GM21576 (cell line): ENCODE results near the gene IL17RB.
A peak's percentile ranks its signal among the peaks of the same experiment; 100 is the strongest.

ENCODE experiments used
- ATAC-seq: cut with Tn5 transposase; IDR thresholded peaks from one replicate; pipeline ENCODE4 v1.9.1; 2021; ENCODE audit warnings: mild to moderate bottlenecking, moderate library complexity; ENCODE audit not compliant: unreplicated experiment

Gene IL17RB

DNA sequence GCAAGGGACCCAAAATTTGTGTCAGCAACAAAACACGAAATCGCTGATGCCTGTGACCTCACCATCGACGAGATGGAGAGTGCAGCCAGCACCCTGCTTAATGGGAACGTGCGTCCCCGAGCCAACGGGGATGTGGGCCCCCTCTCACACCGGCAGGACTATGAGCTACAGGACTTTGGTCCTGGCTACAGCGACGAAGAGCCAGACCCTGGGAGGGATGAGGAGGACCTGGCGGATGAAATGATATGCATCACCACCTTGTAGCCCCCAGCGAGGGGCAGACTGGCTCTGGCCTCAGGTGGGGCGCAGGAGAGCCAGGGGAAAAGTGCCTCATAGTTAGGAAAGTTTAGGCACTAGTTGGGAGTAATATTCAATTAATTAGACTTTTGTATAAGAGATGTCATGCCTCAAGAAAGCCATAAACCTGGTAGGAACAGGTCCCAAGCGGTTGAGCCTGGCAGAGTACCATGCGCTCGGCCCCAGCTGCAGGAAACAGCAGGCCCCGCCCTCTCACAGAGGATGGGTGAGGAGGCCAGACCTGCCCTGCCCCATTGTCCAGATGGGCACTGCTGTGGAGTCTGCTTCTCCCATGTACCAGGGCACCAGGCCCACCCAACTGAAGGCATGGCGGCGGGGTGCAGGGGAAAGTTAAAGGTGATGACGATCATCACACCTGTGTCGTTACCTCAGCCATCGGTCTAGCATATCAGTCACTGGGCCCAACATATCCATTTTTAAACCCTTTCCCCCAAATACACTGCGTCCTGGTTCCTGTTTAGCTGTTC lies 35.0 kb upstream of the IL17RB start:
- ATAC-seq, result no peak

DNA sequence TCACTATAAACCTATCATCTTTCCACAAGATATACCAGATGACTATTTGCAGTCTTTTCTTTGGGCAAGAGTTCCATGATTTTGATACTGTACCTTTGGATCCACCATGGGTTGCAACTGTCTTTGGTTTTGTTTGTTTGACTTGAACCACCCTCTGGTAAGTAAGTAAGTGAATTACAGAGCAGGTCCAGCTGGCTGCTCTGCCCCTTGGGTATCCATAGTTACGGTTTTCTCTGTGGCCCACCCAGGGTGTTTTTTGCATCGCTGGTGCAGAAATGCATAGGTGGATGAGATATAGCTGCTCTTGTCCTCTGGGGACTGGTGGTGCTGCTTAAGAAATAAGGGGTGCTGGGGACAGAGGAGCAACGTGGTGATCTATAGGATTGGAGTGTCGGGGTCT lies 33.9 kb upstream of the IL17RB start:
- no peak for ATAC-seq

DNA sequence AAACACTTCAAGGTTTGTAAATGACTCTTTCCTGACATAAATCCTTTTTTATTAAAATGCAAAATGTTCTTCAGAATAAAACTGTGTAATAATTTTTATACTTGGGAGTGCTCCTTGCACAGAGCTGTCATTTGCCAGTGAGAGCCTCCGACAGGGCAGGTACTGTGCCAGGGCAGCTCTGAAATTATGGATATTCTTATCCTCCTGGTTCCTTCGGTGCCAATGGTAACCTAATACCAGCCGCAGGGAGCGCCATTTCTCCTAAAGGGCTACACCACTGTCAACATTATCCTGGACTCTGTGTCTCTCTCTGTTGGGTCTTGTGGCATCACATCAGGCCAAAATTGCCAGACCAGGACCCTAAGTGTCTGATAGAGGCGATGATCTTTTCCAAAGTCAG lies 33.1 kb upstream of the IL17RB start:
- ATAC-seq, result no peak

DNA sequence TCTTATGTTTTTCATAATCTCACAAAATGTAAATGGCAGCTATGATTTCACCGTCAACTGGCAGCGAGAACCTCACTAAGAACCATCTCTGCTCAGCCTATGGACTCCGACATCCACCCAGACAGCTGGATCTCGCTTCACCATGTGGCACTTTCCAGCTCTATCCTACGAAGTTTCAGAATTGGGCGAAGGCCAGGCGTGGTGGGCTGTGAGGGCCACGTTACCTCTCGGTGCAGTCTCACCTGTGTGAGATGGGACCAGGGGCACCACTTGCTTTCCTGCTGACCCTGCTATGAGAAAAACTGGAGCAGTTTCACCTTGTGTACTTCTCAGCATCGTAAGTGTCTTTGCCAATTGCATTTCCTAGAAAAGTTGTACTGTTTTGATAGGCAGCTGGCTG lies 32.5 kb upstream of the IL17RB start:
- ATAC-seq, result no peak

DNA sequence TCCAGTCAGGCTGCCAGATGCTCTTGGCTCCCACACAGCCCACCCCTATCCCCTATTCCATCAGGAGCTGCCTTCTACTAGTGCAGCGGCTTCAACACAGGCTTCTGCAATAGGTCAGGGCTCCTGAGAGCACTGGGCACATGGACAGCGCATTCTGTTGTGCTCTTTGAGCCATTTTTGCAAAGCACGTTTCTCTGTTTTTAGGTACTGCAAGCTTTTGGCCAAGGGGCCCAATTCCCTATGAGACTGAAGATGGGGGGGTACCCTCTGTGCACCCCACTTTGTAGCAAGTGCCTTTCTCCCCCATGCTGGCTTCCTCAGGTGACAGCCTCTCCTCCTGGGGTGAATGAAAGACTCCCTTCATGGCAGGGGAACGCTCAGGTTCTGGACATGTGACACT lies 31.3 kb upstream of the IL17RB start:
- no peak for ATAC-seq

DNA sequence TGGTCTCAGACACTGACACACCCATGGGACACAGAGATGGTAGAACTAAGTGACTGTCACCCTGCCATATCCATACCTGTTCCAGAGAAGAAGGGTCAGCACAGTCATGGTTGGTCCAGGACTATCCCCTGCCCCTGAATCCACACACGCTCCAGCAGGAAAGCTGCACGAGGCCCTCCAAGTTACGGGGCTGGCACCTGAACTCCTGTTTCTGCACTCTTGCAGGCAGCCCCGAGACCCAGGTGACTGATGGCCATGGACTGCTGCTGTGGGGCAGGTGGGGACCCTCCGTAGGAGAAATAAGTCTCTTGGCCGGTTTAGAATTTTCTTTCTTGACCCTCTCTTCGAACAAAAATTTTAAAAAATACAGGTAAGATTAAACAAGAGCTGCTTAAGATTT lies 30.7 kb upstream of the IL17RB start:
- no peak for ATAC-seq

DNA sequence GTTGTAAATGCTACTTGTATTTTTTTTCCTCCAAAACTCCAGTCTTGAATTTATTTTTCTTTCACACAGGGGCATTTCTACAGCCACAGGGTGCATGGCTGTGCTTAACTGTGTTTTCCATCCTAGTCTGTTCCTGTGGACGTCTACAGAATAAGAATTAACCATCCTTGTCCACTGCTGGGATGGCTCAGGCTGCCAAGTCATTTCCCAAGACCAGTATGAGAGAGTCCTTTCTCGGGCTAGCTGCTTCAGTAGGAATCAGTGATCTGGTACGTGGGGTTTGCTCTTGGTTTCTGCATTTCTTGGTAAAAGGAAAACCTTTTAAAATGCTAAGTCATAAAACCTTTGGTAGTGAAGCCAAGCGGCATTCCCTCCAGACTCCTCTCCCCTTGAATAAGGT lies 29.9 kb upstream of the IL17RB start:
- ATAC-seq, result no peak

DNA sequence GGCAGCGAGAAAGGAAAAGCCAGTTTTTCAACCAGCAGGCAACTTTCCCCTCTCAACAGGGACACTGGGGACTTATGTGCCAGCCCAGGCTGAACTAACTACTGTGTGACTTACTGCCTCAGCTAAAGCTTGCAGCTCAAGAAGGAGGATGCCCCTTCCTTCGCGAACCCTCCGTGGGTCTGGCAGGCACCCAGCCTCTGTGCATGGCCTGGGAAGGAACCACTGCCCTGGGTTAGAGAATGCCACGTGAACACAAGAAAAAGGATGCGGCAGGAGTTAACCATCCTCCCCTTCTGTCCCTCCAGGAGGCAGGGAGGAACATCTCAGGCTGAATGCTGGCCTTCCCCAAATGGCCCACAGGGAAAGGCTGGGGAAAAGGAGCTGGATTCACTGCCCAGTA lies 29.2 kb upstream of the IL17RB start:
- ATAC-seq, result no peak

DNA sequence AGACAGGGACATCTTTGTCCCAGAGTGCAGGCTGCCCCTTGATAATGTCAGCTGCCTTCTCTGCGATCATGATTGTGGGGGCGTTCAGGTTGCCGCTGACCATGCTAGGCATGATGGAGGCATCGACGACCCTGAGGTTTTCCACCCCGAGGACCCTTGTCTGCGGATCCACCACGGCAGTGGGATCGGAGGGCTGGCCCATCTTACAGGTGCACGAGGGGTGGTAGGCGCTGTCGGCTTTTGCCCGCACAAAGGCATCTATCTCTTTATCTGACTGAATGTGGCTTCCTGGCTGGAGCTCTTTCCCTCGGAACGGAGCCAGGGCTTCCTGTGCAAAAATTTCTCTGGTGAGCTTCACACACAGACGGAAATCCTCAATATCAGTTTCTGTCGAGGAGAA lies 28.6 kb upstream of the IL17RB start:
- ATAC-seq, result no peak

DNA sequence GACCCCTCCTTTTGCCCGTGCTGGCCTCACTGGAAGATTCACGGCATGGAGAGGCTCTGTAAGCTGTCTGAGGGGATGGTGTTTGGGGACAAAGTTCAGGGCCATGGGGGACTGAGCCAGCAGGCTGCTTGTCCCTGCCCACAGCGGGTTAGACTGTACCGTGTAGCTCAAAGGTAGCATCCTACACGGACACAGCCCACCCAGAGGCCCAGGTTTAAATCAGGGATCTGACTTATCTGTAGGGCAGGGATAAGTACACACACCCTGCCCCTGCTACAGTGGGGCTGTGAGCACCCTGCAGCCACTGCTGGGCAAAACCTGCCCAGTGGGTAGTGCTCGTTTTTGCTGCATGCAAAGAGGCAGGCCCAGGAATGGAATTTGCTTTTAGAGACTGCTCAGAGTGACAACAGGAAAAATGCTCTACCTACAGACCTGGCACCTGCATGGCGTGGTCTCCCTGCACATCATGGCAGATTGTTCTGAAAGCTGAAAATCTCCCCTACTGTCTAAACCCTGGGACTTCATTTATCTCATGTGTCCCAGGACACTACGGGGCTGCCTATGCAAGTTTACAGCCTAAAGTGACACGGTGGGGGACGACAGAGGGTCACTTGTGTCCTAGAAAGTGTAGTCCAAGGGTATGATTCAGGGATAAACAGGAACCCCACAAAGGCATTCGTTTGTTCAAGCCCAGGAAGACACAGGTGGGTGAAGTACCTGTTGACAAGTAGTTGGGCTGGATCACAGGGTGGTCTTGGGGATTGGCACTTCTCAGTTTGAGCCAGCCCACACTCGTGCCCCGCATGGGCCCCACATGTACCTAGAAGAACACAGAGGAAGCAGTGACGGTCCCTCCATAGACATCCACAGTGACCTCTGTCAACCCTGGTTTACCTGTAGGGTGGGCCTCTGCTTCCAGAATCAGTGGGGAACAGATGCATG lies 27.9 kb upstream of the IL17RB start:
- no peak for ATAC-seq

DNA sequence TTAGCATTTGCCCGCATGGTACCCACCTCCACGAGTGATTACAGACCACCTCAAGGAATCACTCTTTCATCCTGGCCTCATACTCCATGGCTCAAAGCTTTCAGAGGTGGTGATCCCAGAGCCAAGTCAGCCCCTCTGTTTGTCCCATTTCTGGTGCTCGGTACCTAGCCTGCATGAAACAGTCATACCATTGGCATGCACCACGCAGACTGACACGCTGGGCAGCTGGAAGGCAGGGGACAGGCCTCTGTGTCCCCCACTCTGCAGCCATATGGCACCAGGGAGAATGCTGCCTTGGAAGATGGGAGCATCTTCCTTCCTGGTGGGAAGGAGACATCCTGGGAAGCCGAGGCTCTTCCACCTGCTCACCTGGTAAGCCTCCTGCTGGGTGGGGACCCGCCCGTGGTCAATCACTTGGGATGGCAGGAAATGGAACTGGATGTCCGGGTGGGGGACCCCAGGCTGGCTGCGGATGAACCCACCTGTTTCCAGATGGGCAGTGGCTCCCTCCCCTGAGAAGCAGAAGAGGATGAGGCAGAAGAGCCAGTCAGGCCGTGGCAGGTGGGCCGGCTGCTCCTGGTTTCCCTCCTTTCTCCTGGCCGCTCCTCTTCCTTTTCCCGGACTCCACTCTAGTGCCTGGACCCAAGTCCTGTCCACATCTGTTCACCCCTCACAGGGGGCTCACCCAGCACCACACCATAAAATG lies 27.1 kb upstream of the IL17RB start:
- ATAC-seq, result no peak

DNA sequence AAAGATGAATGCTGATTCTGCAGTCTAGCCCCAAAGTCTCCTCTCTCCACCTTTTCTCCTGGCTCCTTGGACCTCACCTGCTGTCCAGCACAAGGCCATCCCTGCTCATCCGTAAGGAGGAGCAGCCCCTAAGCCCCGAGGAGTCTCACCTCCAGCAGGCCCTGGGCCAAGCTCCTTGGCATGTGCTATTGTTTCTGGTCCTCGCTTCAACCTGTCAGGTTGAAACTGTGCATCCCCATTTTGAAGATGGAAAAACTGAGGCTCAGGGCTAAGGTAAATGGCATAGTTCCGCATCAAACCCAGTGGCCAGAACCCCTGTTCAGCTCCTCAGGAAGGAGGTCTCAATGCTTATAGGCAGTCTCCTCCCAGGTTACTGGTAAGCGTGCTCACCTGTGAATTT lies 26.3 kb upstream of the IL17RB start:
- ATAC-seq, result no peak

DNA sequence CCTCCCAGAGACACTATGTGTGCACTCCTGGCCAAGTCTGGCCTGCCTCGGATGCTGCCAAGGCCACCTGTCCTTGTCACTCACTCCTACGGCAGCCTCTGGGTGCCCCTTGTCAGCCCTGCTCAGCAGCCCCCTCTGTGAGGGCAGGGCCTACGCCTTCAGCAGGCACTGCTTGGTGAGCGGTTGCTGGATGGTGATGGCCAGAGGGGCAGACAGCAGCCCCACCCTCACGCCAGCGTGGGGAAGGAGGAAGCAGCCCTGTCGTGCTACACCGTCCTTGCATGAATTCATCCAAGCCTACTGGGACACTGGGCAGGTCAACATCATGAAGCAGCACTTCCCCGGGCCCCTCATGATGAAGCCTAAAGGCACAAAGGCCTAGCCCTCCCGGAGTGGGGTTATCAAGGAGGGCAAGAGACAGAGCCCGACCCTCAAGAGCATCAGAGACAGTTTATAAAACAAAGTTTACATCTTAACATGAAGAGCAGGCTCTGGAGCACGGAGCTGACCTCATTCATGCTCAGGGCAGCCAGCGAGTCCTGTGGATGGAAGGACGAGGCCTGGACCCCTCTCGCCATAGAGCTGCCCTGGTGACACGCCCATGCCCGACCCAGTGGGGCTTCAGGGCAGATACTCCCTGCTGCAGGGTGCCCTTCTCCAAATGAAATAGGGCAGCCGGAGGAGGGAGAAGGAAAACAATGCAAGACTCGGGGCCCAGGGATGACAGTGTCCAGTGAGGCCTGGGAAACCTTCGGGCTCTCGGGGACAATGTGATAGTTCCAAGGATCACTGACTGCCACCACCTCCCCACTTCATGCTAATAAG lies 25.4 kb upstream of the IL17RB start:
- ATAC-seq, result no peak

DNA sequence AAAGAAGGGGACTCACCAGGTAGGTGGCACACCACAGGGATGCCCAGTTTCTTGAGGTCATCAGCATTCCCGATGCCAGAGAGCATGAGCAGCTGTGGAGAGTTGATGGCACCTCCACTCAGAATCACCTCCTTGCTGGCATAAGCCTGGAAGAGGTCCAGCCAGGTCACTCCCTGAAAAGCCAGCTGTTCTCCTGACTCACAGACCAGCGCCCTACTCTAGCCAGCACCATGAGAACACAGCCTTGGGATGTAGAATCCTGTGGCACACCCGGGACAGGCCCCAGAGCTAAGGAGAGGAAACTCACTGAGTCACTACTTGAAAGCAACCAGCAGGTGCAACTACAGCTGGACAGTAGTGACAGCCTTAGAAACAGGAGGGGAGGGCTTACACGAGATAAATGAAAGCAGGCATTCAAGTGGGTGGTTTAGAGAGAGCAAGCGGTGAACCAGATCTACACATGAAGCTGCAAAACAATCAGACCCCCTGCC lies 24.7 kb upstream of the IL17RB start:
- no peak for ATAC-seq

DNA sequence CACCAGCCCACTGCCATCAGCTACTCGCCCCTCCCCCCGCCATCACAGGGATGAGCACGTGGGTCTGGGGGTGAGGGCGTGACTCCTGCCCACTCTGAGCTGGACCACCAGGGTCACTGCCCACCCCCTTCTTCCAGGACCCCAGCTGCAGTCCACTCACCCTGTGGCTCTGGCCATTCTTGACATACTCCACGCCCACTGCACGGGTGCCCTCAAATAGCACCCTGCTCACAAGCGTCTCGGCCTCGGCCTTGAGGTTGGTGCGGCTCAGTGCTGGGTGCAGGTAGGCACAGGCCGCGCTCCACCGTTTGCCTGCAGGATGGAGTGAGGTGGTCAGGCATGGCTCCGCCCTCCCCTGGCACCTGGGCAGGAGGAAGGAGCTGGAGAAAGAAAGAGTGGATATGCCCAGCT lies 24.0 kb upstream of the IL17RB start:
- ATAC-seq, result no peak

DNA sequence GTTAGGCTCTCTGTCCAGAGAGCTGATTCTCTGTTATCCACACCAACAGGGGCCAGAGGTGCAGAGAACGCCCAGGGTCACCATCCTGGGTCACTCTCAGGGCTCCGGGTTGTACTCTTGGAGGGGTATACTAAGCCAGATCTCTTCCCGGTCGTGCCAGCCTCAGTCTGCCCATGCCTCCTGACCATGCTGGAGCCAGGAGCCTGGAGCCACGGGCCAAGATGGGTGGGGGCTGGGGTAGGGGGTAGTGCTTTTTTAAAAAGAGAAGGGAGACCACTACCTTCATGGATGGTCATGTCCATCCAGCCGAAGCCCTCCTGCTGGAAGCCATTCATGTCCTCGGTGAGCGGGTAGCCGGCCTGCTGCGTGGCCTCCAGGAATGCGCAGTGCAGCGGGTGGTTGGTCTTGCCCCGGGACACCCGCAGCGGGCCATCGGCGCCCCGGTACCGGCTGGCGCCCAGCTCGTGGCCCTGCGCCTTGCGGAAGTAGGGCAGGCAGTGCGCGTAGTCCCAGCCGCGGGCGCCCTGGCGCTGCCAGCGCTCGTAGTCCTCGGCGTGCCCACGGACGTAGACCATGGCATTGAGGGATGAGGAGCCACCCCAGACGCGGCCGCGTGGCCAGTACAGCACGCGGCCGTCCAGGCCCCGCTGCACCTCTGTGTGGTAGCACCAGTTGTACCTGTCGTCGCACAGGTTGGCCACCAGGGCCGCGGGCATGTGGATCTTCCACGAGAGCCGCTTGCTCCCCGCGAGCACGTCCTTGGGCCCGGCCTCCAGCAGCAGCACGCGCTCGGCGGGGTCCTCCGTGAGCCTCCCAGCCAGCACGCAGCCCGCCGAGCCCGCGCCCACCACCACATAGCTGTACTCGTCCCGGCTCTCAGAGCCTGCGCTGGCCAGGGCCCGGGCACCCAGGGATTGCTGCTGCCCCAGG lies 23.1 kb upstream of the IL17RB start:
- no peak for ATAC-seq

DNA sequence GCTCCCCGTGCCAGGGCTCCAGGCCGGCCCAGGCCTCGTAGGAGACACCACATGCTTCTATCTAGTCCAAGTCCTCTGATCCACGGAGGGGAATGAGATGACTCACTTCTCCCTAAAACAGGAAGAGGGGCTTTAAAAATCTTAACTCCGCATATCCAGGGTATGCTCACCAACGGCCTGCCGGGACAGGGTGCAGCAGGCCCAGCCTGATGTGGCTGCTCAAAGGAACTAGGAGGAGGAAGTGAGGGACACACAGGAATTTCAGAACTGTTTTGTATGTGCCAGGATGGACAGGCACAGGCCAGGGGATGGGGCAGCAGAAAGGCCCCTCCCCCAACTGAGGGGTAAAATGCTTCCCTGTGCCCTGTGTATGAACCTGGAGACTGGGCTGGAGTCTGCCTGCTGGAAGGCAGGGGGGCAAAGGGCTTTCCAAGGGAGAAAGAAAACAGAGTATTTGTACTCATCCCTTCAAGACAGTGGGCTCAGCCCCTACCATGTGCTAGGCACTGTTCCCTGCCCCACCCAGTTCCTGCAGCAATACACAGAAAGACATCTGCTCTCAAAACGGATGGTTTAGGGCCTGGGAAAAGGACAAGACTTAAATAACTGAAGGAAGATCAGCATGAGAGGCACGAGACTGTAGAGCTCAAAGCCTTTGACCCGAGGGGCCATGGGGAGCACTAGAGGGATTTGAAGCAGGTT lies 22.3 kb upstream of the IL17RB start:
- ATAC-seq, result no peak

DNA sequence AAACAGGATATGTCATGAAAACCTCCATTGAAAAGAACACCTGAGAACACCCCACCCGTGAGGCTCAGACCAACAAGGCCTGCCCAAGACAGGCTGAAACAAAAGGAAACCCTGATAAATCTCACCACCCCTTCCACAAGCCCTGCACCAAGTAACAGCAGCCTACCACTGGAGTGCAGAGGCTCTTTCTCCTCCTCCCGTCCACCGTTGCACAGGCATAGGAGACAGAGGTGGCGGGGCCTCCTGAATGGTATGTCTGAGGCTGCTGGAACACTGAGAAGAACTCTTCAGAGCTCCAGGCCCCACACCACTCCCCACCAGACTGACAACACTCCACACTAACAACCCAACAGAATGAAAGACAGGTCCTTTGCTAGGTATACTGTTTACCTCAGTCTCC lies 21.6 kb upstream of the IL17RB start:
- ATAC-seq, result no peak

DNA sequence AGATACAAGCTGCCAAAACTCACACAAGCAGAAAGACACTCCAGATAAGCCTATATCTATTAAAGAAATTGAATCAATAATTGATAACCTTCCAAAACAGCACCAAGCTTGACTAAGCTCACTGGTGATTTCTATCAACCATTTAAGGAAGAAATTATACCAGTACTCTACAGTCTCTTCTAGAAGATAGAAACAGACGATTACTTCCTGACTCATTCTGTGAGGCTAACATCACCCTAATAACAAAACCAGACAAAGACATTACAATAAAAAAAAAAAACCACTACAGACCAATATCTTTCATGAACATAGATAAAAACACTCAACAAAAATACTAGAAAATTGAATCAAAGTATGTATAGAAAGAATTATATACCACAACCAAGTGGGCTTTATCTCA lies 20.3 kb upstream of the IL17RB start:
- peak; percentile 44 for ATAC-seq
